ENCODE measurements around the gene CLSTN2.

- TF ChIP-seq CTCF (conservative IDR thresholded peaks at IDR 0.05 in 1 of 2, IDR thresholded peaks at IDR 0.05 in 1 of 2; ENCODE audit: extremely low read depth in 1 of 2, insufficient read depth in 1 of 2, low read depth in 1 of 2, low read length in 2 of 2) (no peak), EZH2 (IDR thresholded peaks at IDR 0.05; ENCODE audit: borderline replicate concordance, low read length) (no peak)
These were observed 163.1 kb downstream of the CLSTN2 start for GRCh38 chr3:140097874-140098635.
